ENCODE data around the gene MAN1B1. TPM values are rescaled to one million over a fixed set of nuclear protein-coding genes. Genes with fewer than 3 reads are reported as not detected.
"Not testable (repeated sequence)": the region's sequence is repeated elsewhere in the genome, so short reads cannot be mapped to it uniquely, and the experiment has no call there.

Gene MAN1B1
- total RNA-seq, 1 donor from 2014 or later = 55.1 TPM

DNA sequence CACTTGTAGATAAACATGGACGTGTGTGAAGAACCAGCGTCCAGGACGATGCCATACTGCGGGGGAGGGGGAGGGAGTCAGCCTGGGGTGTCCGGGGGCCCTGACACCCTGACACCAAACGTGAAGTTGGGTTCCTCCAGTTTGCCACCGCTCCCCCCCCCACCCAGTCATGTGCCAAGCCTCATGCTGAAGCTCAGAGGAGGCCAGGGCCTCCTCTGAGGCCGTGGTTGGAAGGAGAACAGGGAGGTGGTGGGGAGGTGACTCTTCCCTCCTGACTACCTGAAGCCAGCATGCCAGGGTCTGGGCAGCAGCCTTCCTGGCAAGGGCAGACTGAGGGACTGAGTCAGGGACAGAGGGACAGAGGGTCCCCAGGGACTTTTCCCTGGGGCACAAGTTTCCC, 34.5 kb upstream of the MAN1B1 start:
- intact Hi-C loops (cut with micrococcal nuclease) = no loop called here

GRCh38 chr9:137052998-137053943, 33.5 kb upstream of the MAN1B1 start:
- intact Hi-C loops (cut with micrococcal nuclease) = no loop called here

- intact Hi-C loops (cut with micrococcal nuclease) = no loop called here
Measured at GRCh38 chr9:137053944-137054931, 32.5 kb upstream of the MAN1B1 start, which contains the start of gene ENTPD2. TSS of gene ENTPD2 (minus strand) at chr9:137054061. CDS start at chr9:137053997, 64 bp downstream.

GRCh38 chr9:137054932-137055384, 31.8 kb upstream of the MAN1B1 start:
- intact Hi-C loops (cut with micrococcal nuclease) = no loop called here

DNA sequence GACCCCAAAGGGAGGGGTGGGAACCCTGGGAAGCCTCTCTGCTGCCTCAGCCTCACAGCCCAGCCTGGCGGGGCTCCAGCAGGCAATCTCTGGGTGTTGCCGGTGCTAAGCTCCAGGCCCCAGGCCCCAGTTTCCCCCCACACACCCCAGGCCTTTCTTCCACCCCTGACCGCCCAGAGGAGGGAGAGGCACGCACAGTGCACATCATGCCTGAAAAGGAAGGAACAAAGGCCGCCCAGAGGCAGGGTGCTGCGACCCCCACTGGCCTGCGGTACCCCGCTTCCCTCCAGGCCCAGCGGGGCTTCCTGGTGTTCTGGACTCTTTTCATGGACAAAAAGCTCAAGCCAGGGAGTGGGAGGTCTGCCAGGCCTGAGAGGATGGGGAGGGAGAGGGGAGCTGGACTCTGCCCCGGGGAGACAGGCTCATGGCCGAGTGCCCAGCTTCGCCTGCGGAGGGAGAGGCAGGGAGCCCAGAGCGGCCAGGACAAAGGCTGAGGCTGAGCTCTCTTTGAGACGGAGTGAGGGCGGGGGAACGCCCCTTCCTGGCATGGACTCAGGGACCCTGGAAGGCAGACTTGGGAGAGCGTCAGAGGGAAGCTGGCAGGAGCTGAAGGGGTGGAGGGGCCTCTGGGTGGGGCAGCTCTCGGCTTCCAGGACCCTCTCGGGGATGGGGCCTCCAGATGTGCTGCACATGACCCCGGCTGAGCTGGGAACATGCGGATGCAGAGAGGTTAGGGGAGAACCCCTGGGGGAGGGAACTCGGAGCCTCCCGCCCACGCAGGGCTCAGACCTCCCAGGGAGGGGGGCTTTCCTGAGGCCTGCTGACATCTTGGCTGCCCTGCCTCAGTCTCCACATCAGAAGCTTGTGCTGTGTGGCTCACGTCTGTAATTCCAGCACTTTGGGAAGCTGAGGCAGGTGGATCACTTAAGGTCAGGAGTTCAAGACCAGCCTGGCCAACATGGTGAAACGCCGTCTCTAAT, 31.1 kb upstream of the MAN1B1 start:
- intact Hi-C loops (cut with micrococcal nuclease) = no loop called here

DNA sequence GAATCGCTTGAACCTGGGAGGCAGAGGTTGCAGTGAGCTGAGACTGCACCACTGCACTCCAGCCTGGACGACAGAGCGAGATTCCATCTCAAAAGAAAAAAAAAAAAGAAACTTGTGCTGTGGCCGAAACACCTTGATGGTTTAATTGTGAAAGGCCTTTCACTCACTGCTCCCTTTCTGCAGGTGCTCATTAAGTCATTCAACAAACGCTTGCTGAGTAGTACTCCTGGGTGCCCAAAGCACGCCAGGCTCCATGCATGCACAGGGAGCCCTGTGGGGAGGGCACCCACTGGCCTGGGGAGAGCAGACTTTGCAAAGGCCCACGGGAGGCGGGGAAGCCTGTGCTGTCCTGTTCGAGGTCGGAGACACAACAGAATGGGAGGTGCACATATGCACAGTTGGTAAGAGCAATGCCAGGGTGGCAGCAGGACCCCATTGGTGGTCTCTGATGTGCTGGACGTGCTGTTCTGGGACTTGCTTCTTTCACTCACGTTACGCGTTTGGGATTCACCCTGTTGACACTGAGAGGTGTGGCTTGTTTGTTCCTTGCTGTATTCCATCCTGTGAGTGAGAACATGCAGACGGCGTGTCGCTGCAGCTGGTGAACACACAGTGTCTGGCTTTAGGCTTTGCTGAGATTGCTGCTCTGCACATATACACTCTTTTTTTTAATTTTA, 29.9 kb upstream of the MAN1B1 start:
- intact Hi-C loops (cut with micrococcal nuclease) = no loop called here

DNA sequence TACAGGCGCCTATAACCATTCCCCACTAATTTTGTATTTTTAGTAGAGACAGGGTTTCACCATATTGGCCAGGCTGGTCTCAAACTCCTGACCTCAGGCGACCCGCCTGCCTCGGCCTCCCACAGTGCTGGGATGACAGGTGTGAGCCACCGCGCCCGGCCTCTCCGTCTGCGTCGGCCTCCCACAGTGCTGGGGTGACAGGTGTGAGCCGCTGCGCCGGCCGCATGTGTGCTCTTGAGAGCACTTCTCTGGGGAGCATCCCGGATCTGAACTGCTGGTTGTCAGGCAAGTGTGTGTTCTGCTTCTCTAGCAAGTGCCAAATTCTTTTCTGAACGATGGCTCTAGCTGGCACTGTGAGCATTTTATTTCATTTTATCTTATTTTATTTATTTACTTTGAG, 29.2 kb upstream of the MAN1B1 start:
- intact Hi-C loops (cut with micrococcal nuclease) = no loop called here

DNA sequence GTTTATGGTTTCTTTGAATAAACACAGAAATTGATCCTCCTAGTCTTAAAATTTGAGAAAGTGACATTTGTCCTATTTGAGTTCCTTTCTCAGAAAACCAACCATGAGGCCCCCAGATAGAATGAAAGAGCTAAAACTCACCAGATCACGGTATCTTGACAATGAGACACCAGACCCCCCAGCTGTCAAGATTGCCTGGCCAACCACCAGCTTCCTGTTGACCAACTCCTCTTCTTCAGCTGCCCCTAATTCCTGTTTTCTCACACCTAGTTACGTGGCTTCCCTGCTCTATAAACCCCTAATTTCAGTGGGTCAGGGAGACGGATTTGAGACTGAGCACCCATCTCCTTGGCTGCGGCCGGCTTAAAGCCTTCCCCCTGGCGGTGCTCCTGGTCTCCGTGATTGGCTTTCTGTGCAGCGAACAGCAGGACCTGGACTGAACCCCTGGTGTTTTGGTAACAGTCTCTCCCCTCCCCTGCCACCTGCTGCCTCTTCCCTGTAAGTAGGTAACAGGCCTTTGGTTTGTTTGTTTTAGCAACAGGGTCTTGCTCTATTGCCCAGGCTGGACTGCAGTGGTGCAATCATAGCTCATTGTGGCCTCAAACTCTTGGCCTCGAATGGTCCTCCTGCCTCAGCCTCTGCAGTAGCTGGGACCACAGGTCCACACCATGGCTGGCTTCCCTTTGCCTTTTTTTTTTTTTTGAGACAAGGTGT, 28.1 kb upstream of the MAN1B1 start:
- intact Hi-C loops (cut with micrococcal nuclease) = no loop called here

DNA sequence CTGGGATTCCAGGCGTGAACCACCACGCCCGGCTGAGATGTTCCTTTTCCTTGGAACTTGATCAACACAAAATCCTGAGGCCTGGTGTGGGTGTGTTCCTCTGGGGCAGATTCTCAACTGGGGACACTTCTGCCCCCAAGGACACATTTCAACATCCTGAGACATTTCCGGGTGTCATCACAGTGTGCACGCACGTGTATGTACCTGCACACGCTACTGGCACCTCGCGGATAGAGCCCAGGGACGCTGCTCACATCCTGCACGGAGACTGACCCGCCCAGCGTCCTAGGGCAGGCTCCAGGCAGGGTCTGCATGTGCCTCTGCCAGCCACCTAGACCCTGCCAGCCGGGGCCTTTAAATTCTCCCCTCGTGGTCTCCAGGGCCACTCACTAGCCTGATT, 24.4 kb upstream of the MAN1B1 start:
- intact Hi-C loops (cut with micrococcal nuclease) = no loop called here

- intact Hi-C loops (cut with micrococcal nuclease) = not testable (repeated sequence)
Measured at GRCh38 chr9:137062798-137063197, 24.0 kb upstream of the MAN1B1 start.

DNA sequence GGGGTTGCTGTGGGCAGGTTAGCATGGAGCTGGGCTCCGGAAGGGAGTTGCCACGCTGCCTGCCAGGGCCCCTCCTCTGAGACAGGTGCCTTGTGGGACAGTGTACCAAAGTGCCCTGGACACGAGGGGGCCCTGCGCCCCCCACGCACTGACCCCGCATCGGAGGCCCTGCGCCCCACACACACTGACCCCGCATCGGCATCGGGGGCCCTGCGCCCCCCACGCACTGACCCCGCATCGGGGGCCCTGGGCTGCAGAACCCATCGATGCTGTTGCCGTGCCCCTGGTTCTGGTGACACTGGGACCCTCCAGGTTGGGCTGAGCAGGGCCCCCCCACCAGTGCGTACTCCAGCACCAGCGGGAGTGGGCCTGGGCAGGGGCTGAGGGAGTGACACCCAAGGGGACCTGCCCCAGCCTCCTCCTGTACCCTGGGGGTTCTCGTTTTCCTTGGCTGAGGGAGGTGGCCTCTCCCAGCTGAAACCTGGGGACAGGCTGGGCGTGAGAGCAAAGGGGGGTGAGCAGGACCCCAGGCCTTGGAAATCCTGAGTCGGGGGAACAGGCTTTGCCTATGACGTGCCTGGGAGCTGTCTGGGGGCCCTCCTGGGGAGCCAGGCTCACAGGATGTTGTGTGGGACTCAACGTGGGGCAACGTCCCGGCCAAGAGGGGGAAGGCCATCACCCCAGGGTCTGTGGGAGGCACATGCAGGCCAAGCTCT, 23.3 kb upstream of the MAN1B1 start:
- intact Hi-C loops (cut with micrococcal nuclease) = no loop called here

GRCh38 chr9:137064027-137064879, 22.5 kb upstream of the MAN1B1 start:
- intact Hi-C loops (cut with micrococcal nuclease) = no loop called here

GRCh38 chr9:137064880-137065164, 22.0 kb upstream of the MAN1B1 start:
- intact Hi-C loops (cut with micrococcal nuclease) = loop anchor here (5.0 kb wide), 1 partner anchor 38 kb away; the partner anchor contains the start of gene ABCA2

DNA sequence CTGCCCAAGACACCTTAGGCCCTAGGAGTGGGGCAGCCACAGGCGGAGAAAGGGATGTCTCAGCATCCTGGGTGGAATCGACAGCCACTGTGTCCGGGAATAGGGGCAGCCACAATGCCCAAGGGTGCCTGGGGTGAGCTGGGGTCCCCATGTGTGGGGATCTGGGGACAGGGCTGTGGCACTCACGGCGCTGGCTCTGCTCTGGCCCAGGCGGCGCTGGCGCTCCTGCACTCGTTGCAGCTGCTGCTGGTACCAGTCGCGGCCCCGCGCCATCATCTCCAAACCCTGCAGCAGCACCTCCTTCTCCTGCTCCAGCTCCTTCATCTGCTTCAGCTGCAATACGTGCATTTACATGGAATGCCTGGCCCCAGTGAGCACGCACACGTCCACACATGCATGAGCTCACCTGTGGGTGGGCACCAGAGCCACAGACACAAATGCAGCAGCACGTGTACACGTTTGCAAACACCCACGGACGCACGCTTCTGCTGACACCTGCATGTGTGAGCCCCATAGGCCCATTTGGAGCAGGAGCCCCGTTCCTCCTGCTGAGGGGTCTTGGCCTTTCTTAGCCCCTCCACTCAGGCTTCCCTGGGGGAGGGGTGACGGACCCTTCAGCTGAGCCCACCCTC, 21.3 kb upstream of the MAN1B1 start:
- intact Hi-C loops (cut with micrococcal nuclease) = loop anchor here (5.0 kb wide), 1 partner anchor 38 kb away; the partner anchor contains the start of gene ABCA2

DNA sequence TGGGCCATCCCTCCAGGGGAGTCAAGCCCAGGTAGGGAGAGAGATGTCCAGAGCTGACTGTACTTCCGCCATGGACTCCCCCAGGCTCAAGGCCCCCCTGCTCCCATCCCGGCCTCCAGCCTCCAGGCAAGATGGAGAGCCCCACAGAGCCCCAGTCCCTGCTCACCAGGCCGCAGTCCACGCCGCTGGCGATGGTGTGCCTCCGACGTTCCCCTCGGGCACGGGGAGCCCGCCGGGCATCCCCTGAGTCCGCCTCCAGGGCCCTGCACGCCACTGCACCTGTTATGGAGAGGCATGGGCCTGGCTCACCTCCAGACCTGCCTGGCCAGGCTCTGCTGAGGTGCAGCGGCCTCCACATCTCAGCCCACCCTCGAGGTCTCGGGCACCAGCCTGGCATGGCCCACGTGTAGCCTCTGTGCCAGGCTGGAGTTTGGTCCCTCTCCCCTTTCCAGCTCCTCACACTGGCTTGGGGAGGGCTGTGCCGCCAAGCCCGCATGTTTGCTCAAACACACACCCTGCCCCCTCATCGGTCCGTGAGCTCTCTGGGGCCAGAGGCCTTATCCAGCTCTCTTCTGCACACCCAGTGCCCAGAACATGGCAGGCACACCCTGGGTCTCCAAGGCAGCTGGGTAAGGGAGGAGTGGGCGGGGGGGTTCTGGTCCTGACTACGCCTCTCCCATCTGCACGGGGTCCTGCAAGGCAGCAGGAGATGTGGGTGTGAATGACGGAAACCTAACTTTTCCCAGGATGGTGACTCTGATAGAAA, 20.5 kb upstream of the MAN1B1 start:
- intact Hi-C loops (cut with micrococcal nuclease) = loop anchor here (2.0 to 5.0 kb wide), 2 partner anchors 19 to 39 kb away; partner anchors contain the start of genes ABCA2 and NPDC1

DNA sequence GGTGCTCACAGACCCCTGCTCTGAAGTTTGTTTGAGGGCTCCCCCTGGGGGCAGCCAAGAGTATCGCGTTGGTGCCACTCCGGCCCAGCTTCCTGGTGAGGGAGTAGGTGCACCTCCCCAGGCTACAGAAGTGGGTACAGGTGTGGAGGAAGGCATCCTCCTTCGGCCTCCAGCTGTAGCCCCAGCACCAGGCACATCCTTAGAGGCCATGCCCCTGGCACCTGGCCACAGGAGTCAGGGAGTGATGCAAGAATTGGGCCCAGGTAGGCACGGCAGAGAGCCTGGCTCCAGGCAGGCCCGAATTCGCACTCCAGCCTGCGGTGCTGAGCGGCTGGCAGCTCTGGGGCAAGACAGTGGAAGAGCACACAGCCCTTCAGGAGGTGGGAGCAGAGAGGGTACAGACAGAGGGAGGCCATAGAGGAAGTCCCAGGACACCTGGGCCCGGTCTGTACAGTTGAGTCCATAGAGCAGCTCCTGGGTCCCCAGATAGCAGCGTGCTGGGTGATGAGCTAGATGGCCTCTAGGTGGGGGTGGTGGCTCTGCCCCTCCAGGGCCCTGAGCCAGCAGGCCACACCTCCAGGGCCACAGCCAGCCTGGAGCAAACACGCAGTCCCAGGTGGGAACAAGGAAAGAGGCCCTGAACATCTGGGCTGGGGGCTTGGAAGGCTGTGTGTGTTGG, 18.8 kb upstream of the MAN1B1 start:
- intact Hi-C loops (cut with micrococcal nuclease) = loop anchor here (2.0 to 5.0 kb wide), 2 partner anchors 21 to 41 kb away; partner anchors contain the start of genes ABCA2 and NPDC1

Data from T-helper 2 cell treated with Interferon-gamma antibody and Interleukin-4, amounts not matched to agents 100 ng/mL and 5 ng/mL, for 36 hours (primary cell).